ENCODE data around the gene POLD2. TPM values are rescaled to one million over a fixed set of nuclear protein-coding genes. Genes with fewer than 3 reads are reported as not detected.
"Not testable (repeated sequence)": the region's sequence is repeated elsewhere in the genome, so short reads cannot be mapped to it uniquely, and the experiment has no call there.

Gene POLD2
- total RNA-seq, result 259 and 286 TPM in 2 replicates

- H3K4me1 Mint-ChIP-seq, result peaks cover 27% of the 10 kb centered on the region
- peaks cover 39% of the 10 kb centered on the region for H3K36me3 Mint-ChIP-seq (ENCODE audit: low read depth)
- peaks cover 17% of the 10 kb centered on the region for H3K27me3 Mint-ChIP-seq
- peaks cover 5% of the 10 kb centered on the region for H3K9me3 Mint-ChIP-seq
- intact Hi-C loops (cut with micrococcal nuclease), result loop anchor here (1.0 to 5.0 kb wide), 3 partner anchors 23 to 79 kb away; partner anchors contain the start of genes POLM and YKT6
- H3K27ac Mint-ChIP-seq, result peak within 1 kb of the TSS; percentile 84
- peak; percentile 100 for DNase-seq
- peak within 1 kb of the TSS; percentile 88 for H3K4me3 Mint-ChIP-seq
Observed at GRCh38 chr7:44123190-44124003, at the start of gene POLD2. Gene POLD2 (minus strand): TSS chr7:44123548. CDS start chr7:44122053, 1,495 bp downstream.

- H3K9me3 Mint-ChIP-seq, result no peaks in the 10 kb centered on the region
- no peaks in the 10 kb centered on the region for H3K36me3 Mint-ChIP-seq (ENCODE audit: low read depth)
- peaks cover under 1% of the 10 kb centered on the region for H3K4me1 Mint-ChIP-seq
- H3K4me3 Mint-ChIP-seq, result no peak overlapping the region
- intact Hi-C loops (cut with micrococcal nuclease), result no loop called here
- DNase-seq, result no peak
- no peak overlapping the region for H3K27ac Mint-ChIP-seq
- H3K27me3 Mint-ChIP-seq, result peaks cover 20% of the 10 kb centered on the region
Observed at GRCh38 chr7:44172803-44173424, 49.6 kb upstream of the POLD2 start.

- no peak for DNase-seq
- no peak overlapping the region for H3K4me3 Mint-ChIP-seq
- H3K9me3 Mint-ChIP-seq, result no peaks in the 10 kb centered on the region
- intact Hi-C loops (cut with micrococcal nuclease), result no loop called here
- H3K27me3 Mint-ChIP-seq, result peaks cover 20% of the 10 kb centered on the region
- no peaks in the 10 kb centered on the region for H3K36me3 Mint-ChIP-seq (ENCODE audit: low read depth)
- H3K4me1 Mint-ChIP-seq, result peaks cover 2% of the 10 kb centered on the region
- no peak overlapping the region for H3K27ac Mint-ChIP-seq
Observed at GRCh38 chr7:44172352-44172751, 49.0 kb upstream of the POLD2 start.

GRCh38 chr7:44171901-44172300, 48.6 kb upstream of the POLD2 start:
- H3K9me3 Mint-ChIP-seq, H3K4me1 Mint-ChIP-seq: not testable (repeated sequence)

GRCh38 chr7:44167920-44168319, 44.6 kb upstream of the POLD2 start:
- intact Hi-C loops (cut with micrococcal nuclease), result no loop called here
- Mint-ChIP-seq H3K4me3 (no peak overlapping the region), H3K9me3 (no peaks in the 10 kb centered on the region), H3K4me1 (peaks cover 2% of the 10 kb centered on the region), H3K27me3 (peaks cover 22% of the 10 kb centered on the region), H3K36me3 (ENCODE audit: low read depth) (no peaks in the 10 kb centered on the region), H3K27ac (no peak overlapping the region)
- DNase-seq, result no peak

More at GRCh38 chr7:44171901-44172300, 48.6 kb upstream of the POLD2 start:
- DNase-seq; H3K4me3 Mint-ChIP-seq; H3K36me3 Mint-ChIP-seq (ENCODE audit: low read depth); intact Hi-C loops (cut with micrococcal nuclease); H3K27ac Mint-ChIP-seq: not testable (repeated sequence)
- H3K27me3 Mint-ChIP-seq, result peaks cover 19% of the 10 kb centered on the region

GRCh38 chr7:44163591-44163990, 40.2 kb upstream of the POLD2 start:
- no peak for DNase-seq
- H3K36me3 Mint-ChIP-seq (ENCODE audit: low read depth), result no peaks in the 10 kb centered on the region
- no peaks in the 10 kb centered on the region for H3K9me3 Mint-ChIP-seq
- no peak overlapping the region for H3K27ac Mint-ChIP-seq
- peaks cover 2% of the 10 kb centered on the region for H3K4me1 Mint-ChIP-seq
- H3K27me3 Mint-ChIP-seq, result peaks cover 18% of the 10 kb centered on the region
- intact Hi-C loops (cut with micrococcal nuclease), result no loop called here
- no peak overlapping the region for H3K4me3 Mint-ChIP-seq

- intact Hi-C loops (cut with micrococcal nuclease), result no loop called here
- H3K4me1 Mint-ChIP-seq, result peaks cover 1% of the 10 kb centered on the region
Observed at GRCh38 chr7:44162785-44163395, 39.5 kb upstream of the POLD2 start.

GRCh38 chr7:44162179-44162578, 38.8 kb upstream of the POLD2 start:
- Mint-ChIP-seq H3K36me3 (ENCODE audit: low read depth) (no peaks in the 10 kb centered on the region), H3K9me3 (no peaks in the 10 kb centered on the region), H3K4me3 (no peak overlapping the region), H3K4me1 (no peaks in the 10 kb centered on the region), H3K27me3 (peaks cover 17% of the 10 kb centered on the region), H3K27ac (no peak overlapping the region)
- DNase-seq, result no peak
- intact Hi-C loops (cut with micrococcal nuclease), result no loop called here

More at GRCh38 chr7:44162785-44163395, 39.5 kb upstream of the POLD2 start:
- Mint-ChIP-seq H3K9me3 (no peaks in the 10 kb centered on the region), H3K27me3 (peaks cover 18% of the 10 kb centered on the region), H3K27ac (no peak overlapping the region), H3K4me3 (no peak overlapping the region), H3K36me3 (ENCODE audit: low read depth) (no peaks in the 10 kb centered on the region)
- no peak for DNase-seq

GRCh38 chr7:44161371-44161770, 38.0 kb upstream of the POLD2 start:
- DNase-seq, result no peak
- Mint-ChIP-seq H3K27ac (no peak overlapping the region), H3K4me1 (no peaks in the 10 kb centered on the region), H3K4me3 (no peak overlapping the region), H3K9me3 (no peaks in the 10 kb centered on the region), H3K36me3 (ENCODE audit: low read depth) (no peaks in the 10 kb centered on the region), H3K27me3 (peaks cover 15% of the 10 kb centered on the region)
- intact Hi-C loops (cut with micrococcal nuclease), result no loop called here

- intact Hi-C loops (cut with micrococcal nuclease), result no loop called here
- Mint-ChIP-seq H3K27ac (no peak overlapping the region), H3K9me3 (no peaks in the 10 kb centered on the region), H3K4me1 (no peaks in the 10 kb centered on the region), H3K27me3 (peaks cover 12% of the 10 kb centered on the region), H3K36me3 (ENCODE audit: low read depth) (no peaks in the 10 kb centered on the region), H3K4me3 (no peak overlapping the region)
- no peak for DNase-seq
Observed at GRCh38 chr7:44159824-44160630, 36.7 kb upstream of the POLD2 start.

- no peak for DNase-seq
- no peak overlapping the region for H3K27ac Mint-ChIP-seq
- H3K9me3 Mint-ChIP-seq, result no peaks in the 10 kb centered on the region
- H3K27me3 Mint-ChIP-seq, result peaks cover 5% of the 10 kb centered on the region
- no peaks in the 10 kb centered on the region for H3K36me3 Mint-ChIP-seq (ENCODE audit: low read depth)
- H3K4me3 Mint-ChIP-seq, result no peak overlapping the region
- H3K4me1 Mint-ChIP-seq, result no peaks in the 10 kb centered on the region
- intact Hi-C loops (cut with micrococcal nuclease), result no loop called here
Observed at GRCh38 chr7:44158873-44159631, 35.7 kb upstream of the POLD2 start.

- no peak for DNase-seq
- intact Hi-C loops (cut with micrococcal nuclease), result no loop called here
- H3K36me3 Mint-ChIP-seq (ENCODE audit: low read depth), result no peaks in the 10 kb centered on the region
- no peak overlapping the region for H3K27ac Mint-ChIP-seq
- no peaks in the 10 kb centered on the region for H3K4me1 Mint-ChIP-seq
- peaks cover 3% of the 10 kb centered on the region for H3K27me3 Mint-ChIP-seq
- H3K9me3 Mint-ChIP-seq, result no peaks in the 10 kb centered on the region
- no peak overlapping the region for H3K4me3 Mint-ChIP-seq
Observed at GRCh38 chr7:44158096-44158872, 34.9 kb upstream of the POLD2 start.
